GM19035 (cell line): ENCODE measurements around the gene PTPRG.
"Not testable (repeated sequence)": the region's sequence is repeated elsewhere in the genome, so short reads cannot be mapped to it uniquely, and the experiment has no call there.

Experiments used
- ATAC-seq: cut with Tn5 transposase; IDR thresholded peaks from one replicate; pipeline ENCODE4 v1.9.1; 2021; ENCODE audit not compliant: unreplicated experiment

The PTPRG gene

GRCh38 chr3:61682671-61683548 is 121.5 kb downstream of the PTPRG start:
- no peak for ATAC-seq

GRCh38 chr3:61683549-61684236 is 122.3 kb downstream of the PTPRG start:
- ATAC-seq, result no peak

GRCh38 chr3:61684386-61684785 is 123.0 kb downstream of the PTPRG start:
- no peak for ATAC-seq

- no peak for ATAC-seq
Measured at GRCh38 chr3:61685755-61686154, 124.4 kb downstream of the PTPRG start.

GRCh38 chr3:61686228-61686648 is 124.9 kb downstream of the PTPRG start:
- no peak for ATAC-seq

DNA sequence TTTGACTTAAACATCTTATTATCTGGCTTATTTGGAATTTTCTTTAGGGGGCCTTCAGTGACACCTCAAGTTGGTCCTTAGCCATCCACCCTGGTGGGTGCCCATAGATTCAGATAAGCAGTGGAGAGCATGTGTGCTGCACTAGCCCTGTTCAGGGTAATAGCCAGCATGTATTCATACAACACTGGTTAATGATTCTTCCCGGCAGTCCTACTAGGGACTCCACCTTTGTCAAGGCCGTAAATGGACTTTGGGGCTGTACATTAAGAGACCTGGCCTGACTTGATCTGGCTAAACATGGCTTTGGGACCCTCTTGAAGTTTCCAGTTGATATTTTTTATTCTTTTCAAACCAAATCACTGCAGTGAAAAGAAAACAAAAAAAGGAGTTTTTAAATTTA is 125.8 kb downstream of the PTPRG start:
- ATAC-seq, result no peak

DNA sequence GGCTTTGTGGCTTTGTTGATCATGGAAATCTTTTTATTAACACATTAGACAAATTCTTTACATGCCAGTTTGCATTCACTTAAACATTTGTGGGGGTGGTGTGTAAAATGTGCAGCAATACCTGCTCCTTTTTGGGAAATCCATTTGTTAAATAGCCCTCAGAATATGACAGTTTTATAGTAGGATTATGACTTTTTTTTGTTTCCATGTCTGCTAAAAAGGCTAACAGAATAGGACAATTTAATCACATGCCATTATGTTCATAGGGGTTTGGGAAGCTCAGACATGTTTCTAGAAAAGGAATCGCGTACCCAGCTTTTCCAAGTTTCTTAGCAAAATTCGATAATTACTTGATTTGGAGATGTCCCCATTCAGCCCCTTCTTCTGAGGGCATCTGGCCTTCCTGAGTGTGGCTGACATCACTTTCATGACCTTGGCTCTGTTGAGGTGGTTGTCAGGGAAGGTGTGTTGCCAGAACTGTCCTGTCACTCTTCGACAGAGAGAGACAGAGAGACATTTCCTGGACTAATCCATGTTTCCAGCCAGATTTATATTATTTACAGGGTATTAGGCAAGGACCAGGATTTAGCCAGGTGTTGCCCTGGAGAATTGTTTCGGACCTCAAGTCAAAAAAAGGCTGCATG is 126.4 kb downstream of the PTPRG start:
- ATAC-seq, result no peak

GRCh38 chr3:61688307-61688984 is 127.1 kb downstream of the PTPRG start:
- no peak for ATAC-seq

DNA sequence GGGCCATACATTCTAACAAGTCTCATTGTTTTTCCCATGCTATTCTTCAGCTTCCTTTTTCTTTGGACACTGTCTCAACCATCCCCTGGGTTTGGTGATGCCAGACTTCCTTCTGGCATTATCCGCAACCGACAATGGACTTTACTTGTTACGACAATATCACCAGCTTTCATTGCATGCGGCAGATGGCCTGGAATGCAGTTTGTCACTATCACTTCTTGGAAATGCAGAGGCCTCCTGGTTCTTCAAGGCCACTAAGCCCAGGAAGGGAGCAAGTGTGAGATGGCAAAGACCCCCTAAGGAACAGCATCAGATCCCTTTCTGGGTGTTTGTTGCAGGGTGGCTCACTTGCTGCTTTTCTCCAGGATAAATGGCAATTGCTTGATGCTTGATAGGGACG is 128.6 kb downstream of the PTPRG start:
- ATAC-seq, result no peak

- no peak for ATAC-seq
Measured at GRCh38 chr3:61691466-61691865, 130.1 kb downstream of the PTPRG start.

GRCh38 chr3:61697301-61697700 is 135.9 kb downstream of the PTPRG start:
- ATAC-seq, result no peak

- ATAC-seq, result not testable (repeated sequence)
Measured at GRCh38 chr3:61698278-61699072, 137.1 kb downstream of the PTPRG start.

DNA sequence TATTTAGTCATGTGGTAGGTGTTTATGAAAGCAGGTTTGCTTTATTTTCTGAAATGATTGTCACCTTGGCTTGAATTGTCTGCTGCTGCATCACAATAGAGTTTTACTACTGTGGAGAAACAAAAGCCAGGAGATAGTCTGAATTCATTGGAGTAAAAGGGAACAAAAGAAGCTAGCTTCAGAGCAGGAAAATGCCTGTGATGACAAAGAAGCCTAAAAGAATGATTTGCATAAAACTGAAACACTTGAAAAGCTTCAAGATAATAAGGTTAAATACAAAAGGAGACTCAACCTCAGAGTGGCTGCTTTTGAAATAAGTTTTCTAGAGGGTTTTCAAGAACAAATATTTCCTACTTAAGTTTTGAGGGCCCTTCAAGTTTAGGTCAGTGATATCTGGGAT is 138.3 kb downstream of the PTPRG start:
- ATAC-seq, result no peak

DNA sequence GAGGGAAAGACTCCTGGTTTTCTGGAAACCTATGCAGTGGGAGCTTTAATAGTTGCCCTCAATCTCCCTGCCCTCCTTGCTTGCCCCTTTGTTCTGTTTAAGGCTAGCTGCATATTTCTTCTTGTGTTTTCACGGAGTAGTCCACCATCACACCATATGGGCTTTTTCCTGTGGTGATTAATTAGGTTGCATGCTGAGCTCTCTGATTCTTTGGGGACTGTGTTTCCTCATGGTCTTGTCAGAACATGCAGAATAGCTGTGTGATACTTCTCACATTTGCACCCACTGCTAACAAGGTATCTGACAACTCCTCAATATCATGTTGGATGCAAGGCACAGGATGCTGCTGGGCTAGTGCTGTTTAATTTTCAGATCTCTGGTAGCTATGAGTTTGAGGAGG is 139.6 kb downstream of the PTPRG start:
- no peak for ATAC-seq

- no peak for ATAC-seq
Measured at GRCh38 chr3:61702453-61702852, 141.1 kb downstream of the PTPRG start.

- no peak for ATAC-seq
Measured at GRCh38 chr3:61704807-61705206, 143.4 kb downstream of the PTPRG start.

GRCh38 chr3:61707492-61707891 is 146.1 kb downstream of the PTPRG start:
- no peak for ATAC-seq

- ATAC-seq, result not testable (repeated sequence)
Measured at GRCh38 chr3:61710920-61711319, 149.5 kb downstream of the PTPRG start.

GRCh38 chr3:61714225-61714624 is 152.9 kb downstream of the PTPRG start:
- no peak for ATAC-seq

DNA sequence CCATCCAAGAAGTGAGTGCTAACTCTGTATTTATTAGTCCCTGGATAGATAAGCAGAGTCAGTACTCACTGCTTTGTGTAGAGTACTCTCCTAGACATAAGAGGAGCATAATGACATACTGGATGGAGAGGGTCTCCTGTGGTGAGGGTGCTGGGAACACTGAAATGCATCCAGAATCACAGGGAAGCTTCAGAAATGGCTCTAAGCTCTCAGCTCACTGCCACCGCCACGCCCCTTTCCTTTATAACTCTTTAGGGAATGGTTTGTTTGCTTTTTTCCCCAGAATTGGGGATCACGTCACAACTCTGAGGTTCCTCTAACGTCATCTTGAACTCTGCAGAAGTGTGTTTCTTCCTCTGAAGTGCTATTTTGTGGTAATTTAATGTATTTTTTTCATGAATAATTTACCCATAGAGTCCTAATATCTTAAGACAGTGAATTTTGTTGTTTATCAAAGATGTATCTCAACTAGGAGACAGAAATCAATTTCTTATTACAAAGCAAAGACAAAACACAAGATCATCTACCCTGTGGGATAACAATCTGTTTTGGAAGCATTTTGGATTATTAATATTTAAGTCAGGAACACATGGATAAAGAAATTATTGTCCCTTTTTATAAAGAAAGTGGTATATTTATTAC is 154.6 kb downstream of the PTPRG start:
- ATAC-seq, result no peak
